WI38 (cell line): ENCODE data around the gene ERN1.

Source experiments
- H3K4me3 ChIP-seq: 2 replicates; pipeline ENCODE4 v1.5.1; 2011; ENCODE audit warnings: low read depth, mild to moderate bottlenecking, control low read depth, low read length
- TF ChIP-seq, protein P1 (sequence below): IDR thresholded peaks from 2 replicates; pipeline ENCODE4 v1.5.1; 2012; ENCODE audit warnings: low read depth, mild to moderate bottlenecking, control low read depth, low read length

ERN1 gene

GRCh38 chr17:64085650-64086005, 44.3 kb downstream of the ERN1 start:
- H3K4me3 ChIP-seq: no peak overlapping the region
- TF ChIP-seq, protein P1, sequence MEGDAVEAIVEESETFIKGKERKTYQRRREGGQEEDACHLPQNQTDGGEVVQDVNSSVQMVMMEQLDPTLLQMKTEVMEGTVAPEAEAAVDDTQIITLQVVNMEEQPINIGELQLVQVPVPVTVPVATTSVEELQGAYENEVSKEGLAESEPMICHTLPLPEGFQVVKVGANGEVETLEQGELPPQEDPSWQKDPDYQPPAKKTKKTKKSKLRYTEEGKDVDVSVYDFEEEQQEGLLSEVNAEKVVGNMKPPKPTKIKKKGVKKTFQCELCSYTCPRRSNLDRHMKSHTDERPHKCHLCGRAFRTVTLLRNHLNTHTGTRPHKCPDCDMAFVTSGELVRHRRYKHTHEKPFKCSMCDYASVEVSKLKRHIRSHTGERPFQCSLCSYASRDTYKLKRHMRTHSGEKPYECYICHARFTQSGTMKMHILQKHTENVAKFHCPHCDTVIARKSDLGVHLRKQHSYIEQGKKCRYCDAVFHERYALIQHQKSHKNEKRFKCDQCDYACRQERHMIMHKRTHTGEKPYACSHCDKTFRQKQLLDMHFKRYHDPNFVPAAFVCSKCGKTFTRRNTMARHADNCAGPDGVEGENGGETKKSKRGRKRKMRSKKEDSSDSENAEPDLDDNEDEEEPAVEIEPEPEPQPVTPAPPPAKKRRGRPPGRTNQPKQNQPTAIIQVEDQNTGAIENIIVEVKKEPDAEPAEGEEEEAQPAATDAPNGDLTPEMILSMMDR: no peak

DNA sequence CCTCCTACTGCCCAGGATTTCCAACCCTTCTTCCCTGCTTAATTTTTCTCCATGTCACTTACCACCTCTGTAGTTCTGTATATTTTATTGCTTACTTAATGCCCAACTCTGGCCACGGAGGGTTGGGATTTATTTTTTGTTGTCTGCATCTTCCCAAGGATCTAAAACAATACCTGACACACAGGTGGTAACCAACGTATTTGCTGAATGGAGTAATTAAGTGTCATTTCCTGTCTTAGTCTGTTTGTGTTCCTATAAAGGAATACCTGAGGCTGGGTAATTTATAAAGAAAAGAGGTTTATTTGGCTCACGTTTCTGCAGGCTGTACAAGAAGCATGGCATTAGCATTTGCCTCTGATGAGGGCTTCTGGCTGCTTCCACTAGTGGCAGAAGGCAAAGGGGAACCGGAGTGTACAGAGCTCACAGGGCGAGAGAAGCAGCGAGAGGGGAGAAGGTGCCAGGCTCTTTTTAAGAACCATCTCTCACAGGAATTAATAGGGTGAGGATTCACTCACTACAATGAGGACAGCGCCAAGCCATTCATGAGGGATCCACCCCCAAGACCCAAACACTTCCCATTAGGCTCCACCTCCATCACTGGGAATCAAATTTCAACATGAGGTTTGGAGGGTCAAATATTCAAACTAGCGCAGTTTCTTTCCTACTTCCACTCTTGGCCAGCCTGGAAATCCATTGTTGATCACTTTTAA, 44.8 kb downstream of the ERN1 start:
- no peak overlapping the region for H3K4me3 ChIP-seq
- TF ChIP-seq, protein P1: no peak

DNA sequence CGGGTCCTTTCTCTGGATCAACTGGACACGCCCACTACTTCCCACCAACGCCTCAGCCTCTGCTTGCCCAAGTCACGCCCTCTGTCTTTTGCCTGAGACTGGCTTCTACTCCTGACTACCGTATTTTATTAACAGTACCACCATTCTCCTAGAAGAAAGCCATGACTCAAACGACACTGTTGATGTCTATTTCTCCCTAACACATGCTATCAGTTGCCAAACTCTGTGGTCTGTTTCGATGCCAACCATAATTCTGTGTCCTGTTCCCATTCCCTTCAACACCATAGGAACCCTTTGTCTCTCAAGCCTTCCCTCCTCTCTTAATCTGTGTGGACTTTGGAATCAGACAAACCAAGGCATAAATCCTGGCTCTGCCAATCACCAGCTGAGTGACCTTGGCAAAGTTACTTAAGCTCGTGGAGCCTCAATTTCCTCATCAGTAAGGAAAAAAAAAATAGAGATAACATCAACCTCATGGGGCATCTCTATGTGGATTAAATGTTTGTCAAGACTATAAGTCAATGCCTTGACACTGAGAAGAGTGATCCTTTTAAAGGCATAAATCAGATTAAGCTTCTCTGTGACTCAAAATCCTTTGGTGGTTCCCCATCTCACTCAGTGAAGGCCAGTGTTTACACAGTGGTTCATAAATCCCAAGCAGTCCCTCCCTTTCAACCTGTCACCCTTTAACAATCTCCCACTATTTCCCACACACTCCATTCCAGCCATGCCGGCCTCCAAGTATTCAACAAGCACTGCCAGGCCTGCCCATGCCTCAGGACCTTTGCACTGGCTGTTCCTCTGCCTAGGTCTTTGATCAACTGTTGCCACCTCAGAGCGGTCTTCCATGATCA, 45.6 kb downstream of the ERN1 start:
- no peak overlapping the region for H3K4me3 ChIP-seq

DNA sequence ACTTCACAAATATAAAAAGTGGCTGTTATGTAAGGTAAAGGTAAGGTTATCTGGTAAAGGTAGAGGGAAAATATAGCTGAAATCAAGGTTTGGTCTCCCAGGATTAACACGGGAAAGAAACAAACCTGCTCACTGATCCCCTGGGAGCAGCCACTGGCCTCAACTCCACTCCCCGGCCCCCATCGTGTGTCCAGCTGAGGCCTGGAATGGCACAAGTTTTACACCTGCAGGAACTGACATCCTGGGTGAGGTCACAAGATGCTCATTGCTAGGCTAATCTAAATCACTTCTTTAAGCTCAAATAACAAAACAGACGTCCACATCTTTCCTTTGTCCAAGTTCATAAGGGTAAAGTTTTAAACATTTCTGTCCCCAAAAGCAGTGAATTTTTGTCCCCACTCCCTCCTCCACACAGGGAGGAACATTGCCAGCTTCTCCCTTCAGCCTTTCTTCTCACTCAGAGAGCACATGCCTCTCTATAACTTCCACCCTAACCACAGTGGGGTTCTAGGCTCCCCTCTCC, 46.3 kb downstream of the ERN1 start:
- H3K4me3 ChIP-seq: no peak overlapping the region
- TF ChIP-seq, protein P1: no peak

More for the DNA sequence above, 45.6 kb downstream of the ERN1 start:
- TF ChIP-seq, protein P1: no peak

GRCh38 chr17:64083093-64083492, 46.9 kb downstream of the ERN1 start:
- TF ChIP-seq, protein P1: no peak
- H3K4me3 ChIP-seq: no peak overlapping the region

GRCh38 chr17:64081802-64082799, 47.8 kb downstream of the ERN1 start:
- TF ChIP-seq, protein P1: no peak
- no peak overlapping the region for H3K4me3 ChIP-seq
